Measurements from ENCODE around the gene HHATL.

- TF ChIP-seq SUZ12 (IDR thresholded peaks at IDR 0.05) (no peak), ELF4 (IDR thresholded peaks at IDR 0.05) (no peak), TARDBP (IDR thresholded peaks at IDR 0.05) (no peak), BHLHE40 (IDR thresholded peaks at IDR 0.05; ENCODE audit: borderline replicate concordance) (no peak), SP1 (IDR thresholded peaks at IDR 0.05) (no peak), ARNT (IDR thresholded peaks at IDR 0.05) (no peak), FOXM1 (IDR thresholded peaks at IDR 0.05; ENCODE audit: borderline replicate concordance) (no peak), CTBP1 (IDR thresholded peaks at IDR 0.05; ENCODE audit: borderline replicate concordance) (no peak), FOXA1 (IDR thresholded peaks at IDR 0.05) (no peak), ZNF384 (IDR thresholded peaks at IDR 0.05) (no peak), PKNOX1 (IDR thresholded peaks at IDR 0.05) (no peak)
Measured at GRCh38 chr3:42730706-42731420, 28.3 kb upstream of the HHATL start.
